Mesothelial cell of epicardium (in vitro differentiated cells): ENCODE measurements around the gene INTS11. TPM values are rescaled to one million over a fixed set of nuclear protein-coding genes. Genes with fewer than 3 reads are reported as not detected.

Experiments
- DNase-seq, 2 experiments: peaks; one replicate each; pipeline ENCODE4 v3.0.0; 2021; ENCODE audit warnings: low spot score in 2 of 2; ENCODE audit not compliant: unreplicated experiment in 2 of 2
- H3K27ac Mint-ChIP-seq: 2 replicates; pipeline ENCODE4 v1.8.0; 2021; ENCODE audit warnings: mixed read lengths
- H3K27me3 Mint-ChIP-seq: 2 replicates; pipeline ENCODE4 v1.8.0; 2021; ENCODE audit warnings: low read depth, mixed read lengths
- H3K36me3 Mint-ChIP-seq: 2 replicates; pipeline ENCODE4 v1.8.0; 2021; ENCODE audit warnings: mixed read lengths
- H3K4me1 Mint-ChIP-seq: 2 replicates; pipeline ENCODE4 v1.8.0; 2021; ENCODE audit warnings: mixed read lengths
- H3K4me3 Mint-ChIP-seq: 2 replicates; pipeline ENCODE4 v1.8.0; 2021; ENCODE audit warnings: mild to moderate bottlenecking, moderate library complexity, mixed read lengths
- H3K9me3 Mint-ChIP-seq: 2 replicates; pipeline ENCODE4 v1.8.0; 2021; ENCODE audit warnings: mixed read lengths
- CTCF ChIP-seq: fragments of 200-600 bp; sonication (generic); IDR thresholded peaks from one replicate; pipeline ENCODE4 v1.5.0; 2021; ENCODE audit warnings: antibody characterized with exemption; ENCODE audit not compliant: unreplicated experiment
- total RNA-seq: library from RNA; stranded (reverse); gene quantifications from 3 replicates; pipeline ENCODE4 v1.2.1, GENCODE V29; 2021

INTS11 gene
- total RNA-seq, 1 donor from 2014 or later, result 165 TPM

GRCh38 chr1:1295154-1295923 is 29.1 kb downstream of the INTS11 start:
- no peak overlapping the region for H3K4me3 Mint-ChIP-seq

GRCh38 chr1:1294250-1294890 is 30.1 kb downstream of the INTS11 start:
- TF ChIP-seq CTCF, result no peak
- H3K4me3 Mint-ChIP-seq, result no peak overlapping the region
- H3K27me3 Mint-ChIP-seq, result peaks cover 2% of the 10 kb centered on the region
- H3K9me3 Mint-ChIP-seq, result no peaks in the 10 kb centered on the region
- peaks cover 7% of the 10 kb centered on the region for H3K4me1 Mint-ChIP-seq
- DNase-seq, result no peak
- H3K27ac Mint-ChIP-seq, result no peak overlapping the region
- H3K36me3 Mint-ChIP-seq, result no peaks in the 10 kb centered on the region

More at GRCh38 chr1:1295154-1295923, 29.1 kb downstream of the INTS11 start:
- DNase-seq, result no peak
- Mint-ChIP-seq H3K27ac (no peak overlapping the region), H3K4me1 (peaks cover 7% of the 10 kb centered on the region), H3K27me3 (no peaks in the 10 kb centered on the region), H3K9me3 (no peaks in the 10 kb centered on the region), H3K36me3 (no peaks in the 10 kb centered on the region)
- no peak for TF ChIP-seq CTCF

GRCh38 chr1:1293263-1294249 is 30.9 kb downstream of the INTS11 start:
- no peak overlapping the region for H3K4me3 Mint-ChIP-seq
- H3K4me1 Mint-ChIP-seq, result peaks cover 7% of the 10 kb centered on the region
- H3K27ac Mint-ChIP-seq, result no peak overlapping the region
- H3K36me3 Mint-ChIP-seq, result no peaks in the 10 kb centered on the region
- no peak for TF ChIP-seq CTCF
- H3K27me3 Mint-ChIP-seq, result peaks cover 2% of the 10 kb centered on the region
- H3K9me3 Mint-ChIP-seq, result no peaks in the 10 kb centered on the region
- no peak for DNase-seq

GRCh38 chr1:1292851-1293250 is 31.6 kb downstream of the INTS11 start:
- H3K4me1 Mint-ChIP-seq, result peaks cover 7% of the 10 kb centered on the region
- H3K36me3 Mint-ChIP-seq, result no peaks in the 10 kb centered on the region
- no peak for DNase-seq
- H3K4me3 Mint-ChIP-seq, result no peak overlapping the region
- H3K27me3 Mint-ChIP-seq, result peaks cover 2% of the 10 kb centered on the region
- no peaks in the 10 kb centered on the region for H3K9me3 Mint-ChIP-seq
- no peak overlapping the region for H3K27ac Mint-ChIP-seq
- no peak for TF ChIP-seq CTCF

- Mint-ChIP-seq H3K27ac (no peak overlapping the region), H3K4me3 (no peak overlapping the region), H3K4me1 (peaks cover 7% of the 10 kb centered on the region), H3K9me3 (no peaks in the 10 kb centered on the region), H3K27me3 (peaks cover 2% of the 10 kb centered on the region), H3K36me3 (no peaks in the 10 kb centered on the region)
- TF ChIP-seq CTCF, result no peak
- DNase-seq, result no peak
These were observed 32.0 kb downstream of the INTS11 start for GRCh38 chr1:1292442-1292779.
